H1 (cell line): ENCODE data around the gene PPIL4. TPM values are rescaled to one million over a fixed set of nuclear protein-coding genes. Genes with fewer than 3 reads are reported as not detected.

Source experiments
- CTCF ChIA-PET: fragments of 300-600 bp; sonication (Branson Sonifier 250); formaldehyde crosslinking; loops from one replicate; lab custom pipeline; 2021; ENCODE audit not compliant: partially characterized antibody; lab: Charles Lee
- POLR2A ChIA-PET: fragments of 300-600 bp; sonication (Branson Sonifier 250); formaldehyde crosslinking; loops from one replicate; lab custom pipeline; 2021; ENCODE audit warnings: inconsistent platforms; ENCODE audit not compliant: partially characterized antibody; lab: Charles Lee
- DNase-seq, 2 experiments: peaks; one replicate each; pipeline versions ENCODE4 v3.0.0 to v3.0.0-alpha.2; 2010 to 2022; ENCODE audit warnings: low spot score in 2 of 2, low read depth in 1 of 2, mixed read lengths in 1 of 2
- FAIRE-seq: peaks from 2 replicates; lab custom pipeline; 2011; peaks lifted over from hg19 to GRCh38; lab: Jason Lieb, UNC
- H2AFZ ChIP-seq: 2 replicates; pipeline ENCODE4 v1.8.1; 2012; ENCODE audit warnings: low read length, inconsistent platforms
- H2AK5ac ChIP-seq: 2 replicates; pipeline ENCODE4 v1.6.1; 2013; ENCODE audit warnings: low read depth, low read length
- H2BK120ac ChIP-seq: replicated peaks from 2 replicates; pipeline ENCODE3; 2013; ENCODE audit warnings: low read depth, low read length, inconsistent platforms
- H2BK12ac ChIP-seq: 2 replicates; pipeline ENCODE4 v1.6.1; 2013; ENCODE audit warnings: low read depth, low read length
- H2BK15ac ChIP-seq: 2 replicates; pipeline ENCODE4 v1.6.1; 2013; ENCODE audit warnings: low read length
- H2BK20ac ChIP-seq: 2 replicates; pipeline ENCODE4 v1.6.1; 2013; ENCODE audit warnings: low read length
- H2BK5ac ChIP-seq: 2 replicates; pipeline ENCODE4 v1.6.1; 2013; ENCODE audit warnings: low read depth, low read length
- H3K14ac ChIP-seq: 2 replicates; pipeline ENCODE4 v1.6.1; 2013; ENCODE audit warnings: inconsistent platforms; ENCODE audit not compliant: insufficient read length
- H3K18ac ChIP-seq: 2 replicates; pipeline ENCODE4 v1.6.1; 2013; ENCODE audit warnings: low read length; ENCODE audit errors: extremely low read depth
- H3K23ac ChIP-seq: 2 replicates; pipeline ENCODE4 v1.6.1; 2013; ENCODE audit warnings: inconsistent platforms; ENCODE audit not compliant: insufficient read length
- H3K23me2 ChIP-seq: 2 replicates; pipeline ENCODE4 v1.6.1; 2013; ENCODE audit warnings: low read depth, low read length
- H3K27ac ChIP-seq: 2 replicates; pipeline ENCODE4 v1.6.1; 2011; ENCODE audit warnings: low read depth, low read length, inconsistent platforms
- H3K27me3 ChIP-seq, 4 experiments: replicated peaks in 1 of 4; 1 replicate in 1 of 4; 2 replicates in 3 of 4; pipeline versions ENCODE4 v1.6.1 to v1.8.1; 2011 to 2013; ENCODE audit warnings: low read length in 3 of 4, mild to moderate bottlenecking in 3 of 4, inconsistent platforms in 2 of 4, mixed read lengths in 2 of 4, moderate library complexity in 1 of 4; ENCODE audit not compliant: control insufficient read depth in 3 of 4, insufficient read depth in 3 of 4; ENCODE audit errors: extremely low read depth in 1 of 4
- H3K36me3 ChIP-seq, 4 experiments: 2 replicates each; pipeline versions ENCODE4 v1.6.1 to v1.8.1; 2011 to 2013; ENCODE audit warnings: mild to moderate bottlenecking in 4 of 4, low read length in 3 of 4, moderate library complexity in 2 of 4, control low read depth in 1 of 4, inconsistent platforms in 1 of 4; ENCODE audit not compliant: insufficient read depth in 4 of 4, control insufficient read depth in 2 of 4
- H3K4ac ChIP-seq: replicated peaks from 2 replicates; pipeline ENCODE3; 2013; ENCODE audit warnings: low read length, low read depth, mixed read lengths, inconsistent platforms; ENCODE audit not compliant: insufficient read length
- H3K4me1 ChIP-seq, 4 experiments: replicated peaks in 1 of 4; 1 replicate in 1 of 4; 2 replicates in 3 of 4; pipeline versions ENCODE4 v1.6.1 to v1.8.1; 2011 to 2013; ENCODE audit warnings: low read length in 3 of 4, inconsistent platforms in 2 of 4, mixed read lengths in 1 of 4; ENCODE audit not compliant: insufficient read depth in 4 of 4, control insufficient read depth in 3 of 4
- H3K4me2 ChIP-seq, 2 experiments: 2 replicates each; pipeline versions ENCODE4 v1.6.1 to v1.8.1; 2011 to 2013; ENCODE audit warnings: low read depth in 2 of 2, low read length in 2 of 2, control low read depth in 1 of 2, inconsistent platforms in 1 of 2, mild to moderate bottlenecking in 1 of 2; ENCODE audit not compliant: insufficient read depth in 1 of 2
- H3K4me3 ChIP-seq, 4 experiments: fragments of 200-600, 300-600 bp in 1 of 4; sonication (generic), shearing (Covaris generic), sonication (Bioruptor Twin) in 1 of 4; 2 replicates each; pipeline versions ENCODE4 v1.5.1 to v1.8.1; 2011 to 2016; ENCODE audit warnings: low read length in 4 of 4, low read depth in 3 of 4, control low read depth in 2 of 4, inconsistent platforms in 2 of 4, mild to moderate bottlenecking in 2 of 4, mixed read lengths in 1 of 4, moderate library complexity in 1 of 4; ENCODE audit not compliant: insufficient read depth in 2 of 4; ENCODE audit errors: extremely low read depth in 1 of 4
- H3K56ac ChIP-seq: replicated peaks from 2 replicates; pipeline ENCODE3; 2013; ENCODE audit warnings: low read depth, mild to moderate bottlenecking, mixed read lengths, low read length, inconsistent platforms; ENCODE audit not compliant: insufficient read length
- H3K79me1 ChIP-seq: 2 replicates; pipeline ENCODE4 v1.6.1; 2013; ENCODE audit warnings: low read depth, low read length, control low read depth
- H3K79me2 ChIP-seq, 2 experiments: 2 replicates each; pipeline versions ENCODE4 v1.6.1 to v1.8.1; 2012 to 2013; ENCODE audit warnings: low read length in 2 of 2, mild to moderate bottlenecking in 2 of 2, inconsistent platforms in 1 of 2; ENCODE audit not compliant: insufficient read depth in 2 of 2, control insufficient read depth in 1 of 2
- H3K9ac ChIP-seq, 4 experiments: replicated peaks in 1 of 4; 1 replicate in 1 of 4; 2 replicates in 3 of 4; pipeline versions ENCODE4 v1.6.1 to v1.8.1; 2011 to 2013; ENCODE audit warnings: low read depth in 3 of 4, low read length in 3 of 4, control low read depth in 2 of 4, mild to moderate bottlenecking in 2 of 4, moderate library complexity in 2 of 4, inconsistent platforms in 1 of 4; ENCODE audit errors: extremely low read depth in 1 of 4
- H3K9me3 ChIP-seq, 2 experiments: 2 replicates each; pipeline versions ENCODE4 v1.6.1 to v1.8.1; 2012 to 2013; ENCODE audit warnings: mild to moderate bottlenecking in 2 of 2, moderate library complexity in 2 of 2, control low read depth in 1 of 2, inconsistent platforms in 1 of 2, low read depth in 1 of 2, low read length in 1 of 2, mixed read lengths in 1 of 2; ENCODE audit not compliant: insufficient read depth in 2 of 2
- H4K20me1 ChIP-seq, 2 experiments: replicated peaks in 1 of 2; 2 replicates each; pipeline versions ENCODE3 to v1.8.1; 2011 to 2013; ENCODE audit warnings: inconsistent platforms in 2 of 2, low read length in 2 of 2, mild to moderate bottlenecking in 1 of 2; ENCODE audit not compliant: insufficient read depth in 2 of 2, control insufficient read depth in 1 of 2
- H4K5ac ChIP-seq: 2 replicates; pipeline ENCODE4 v1.6.1; 2013; ENCODE audit warnings: low read length, low read depth, mixed read lengths, inconsistent platforms; ENCODE audit not compliant: insufficient read length
- H4K8ac ChIP-seq: 2 replicates; pipeline ENCODE4 v1.8.0; 2013; ENCODE audit warnings: mild to moderate bottlenecking, moderate library complexity, low read length, inconsistent platforms; ENCODE audit not compliant: insufficient read depth; ENCODE audit errors: extremely low read depth
- H4K91ac ChIP-seq: replicated peaks from 2 replicates; pipeline ENCODE3; 2013; ENCODE audit warnings: low read length, mixed read lengths, inconsistent platforms; ENCODE audit not compliant: insufficient read length
- BRCA1 ChIP-seq: IDR thresholded peaks from 2 replicates; pipeline ENCODE4 v1.6.1; 2012; ENCODE audit warnings: low read depth, low read length, improper control_type of control experiment
- CEBPB ChIP-seq: IDR thresholded peaks from 2 replicates; pipeline ENCODE4 v1.6.1; 2012; ENCODE audit warnings: low read depth, low read length
- EZH2 ChIP-seq: fragments of 200-600 bp; sonication (generic); IDR thresholded peaks from 2 replicates; pipeline ENCODE4 v1.7.1; 2012; ENCODE audit warnings: low read depth, mild to moderate bottlenecking, moderate library complexity, low read length, inconsistent platforms; ENCODE audit not compliant: severe bottlenecking
- KDM1A ChIP-seq: fragments of 200-600, 300-600 bp; sonication (generic); IDR thresholded peaks from 2 replicates; pipeline ENCODE4 v1.7.1; 2016; ENCODE audit warnings: mild to moderate bottlenecking, low read length, borderline replicate concordance
- KDM4A ChIP-seq: IDR thresholded peaks from one replicate; pipeline ENCODE4 v1.7.1; 2012; ENCODE audit warnings: low read depth, mild to moderate bottlenecking, moderate library complexity, low read length, inconsistent platforms; ENCODE audit not compliant: severe bottlenecking
- PHF8 ChIP-seq: fragments of 200-600 bp; sonication (generic); conservative IDR thresholded peaks from 2 replicates; pipeline ENCODE4 v1.7.1; 2012; ENCODE audit warnings: low read depth, mild to moderate bottlenecking, inconsistent platforms, low read length, moderate library complexity
- POLR2A ChIP-seq, 2 experiments: IDR thresholded peaks; 1 replicate in 1 of 2; 2 replicates in 1 of 2; pipeline ENCODE4 v1.6.1; 2011; ENCODE audit warnings: low read depth in 2 of 2, low read length in 2 of 2, mild to moderate bottlenecking in 2 of 2; ENCODE audit errors: control extremely low read depth in 1 of 2
- POLR2AphosphoS5 ChIP-seq: IDR thresholded peaks from 2 replicates; pipeline ENCODE4 v1.6.1; 2011; ENCODE audit warnings: low read depth, low read length
- RFX5 ChIP-seq: IDR thresholded peaks from 2 replicates; pipeline ENCODE4 v1.6.1; 2011; ENCODE audit warnings: low read depth, low read length, improper control_type of control experiment, borderline replicate concordance
- SIRT6 ChIP-seq: IDR thresholded peaks from one replicate; pipeline ENCODE4 v1.7.1; 2012; ENCODE audit warnings: low read length, inconsistent platforms
- SP1 ChIP-seq: IDR thresholded peaks from 2 replicates; pipeline ENCODE4 v1.6.1; 2011; ENCODE audit warnings: low read depth, low read length
- SP4 ChIP-seq: IDR thresholded peaks from 2 replicates; pipeline ENCODE4 v1.6.1; 2012; ENCODE audit warnings: low read length, inconsistent platforms
- TBP ChIP-seq: IDR thresholded peaks from 2 replicates; pipeline ENCODE4 v1.6.1; 2011; ENCODE audit warnings: low read depth, low read length, improper control_type of control experiment
- TEAD4 ChIP-seq: IDR thresholded peaks from 2 replicates; pipeline ENCODE4 v1.6.1; 2012; ENCODE audit warnings: low read depth, low read length, inconsistent platforms, mixed read lengths
- YY1 ChIP-seq: IDR thresholded peaks from 2 replicates; pipeline ENCODE4 v1.6.1; 2011; ENCODE audit warnings: low read depth, mild to moderate bottlenecking, low read length
- ZNF274 ChIP-seq: IDR thresholded peaks from 2 replicates; pipeline ENCODE4 v1.7.0; 2012; ENCODE audit warnings: low read length, borderline replicate concordance; ENCODE audit errors: extremely low read depth
- WGBS, 2 experiments: shearing (Covaris generic) in 1 of 2; methylation state at CpG; one replicate each; pipeline versions ENCODE4 v1.1.6 to v1.1.7; 2013 to 2015; ENCODE audit warnings: low lambda C conversion rate in 2 of 2, mixed read lengths in 2 of 2, inconsistent platforms in 1 of 2, low coverage in 1 of 2, missing lambda C conversion rate in 1 of 2; ENCODE audit not compliant: insufficient replicate concordance in 2 of 2, insufficient coverage in 1 of 2, insufficient read length in 1 of 2; ENCODE audit errors: extremely low coverage in 1 of 2, missing lambda C conversion rate in 1 of 2; 5-methylcytosine and 5-hydroxymethylcytosine counted together
- polyA plus RNA-seq, 7 experiments: library from polyadenylated mRNA; depleted of rRNA in 3 of 7; stranded (reverse) in 5 of 7; unstranded in 2 of 7; fragments of >200 nt in 5 of 7; fragments of 200-250 nt in 2 of 7; gene quantifications; 1 replicate in 5 of 7; 2 replicates in 1 of 7; 4 replicates in 1 of 7; pipeline versions ENCODE4 v1.2.1 to v1.2.3, GENCODE V29; 2011 to 2013; ENCODE audit warnings: missing spikeins in 2 of 7, mixed read lengths in 2 of 7
- total RNA-seq: library from RNA; stranded (reverse); fragmentation: NEBNext Ultra II Directional; extraction: Animal tissue kit (Norgen Biotek cat#: 25700); gene quantifications from 2 replicates; pipeline ENCODE4 v1.2.1, GENCODE V29; 2021

PPIL4 gene
- total and polyA plus RNA-seq, 2 of the 8 experiments (the other 6 are each of a cell fraction or from before 2014, with no cell fraction given): 2.0 to 33.2 TPM

GRCh38 chr6:149488815-149489214 is 57.0 kb downstream of the PPIL4 start:
- Histone ChIP-seq H2BK120ac (no peak overlapping the region), H2BK20ac (no peak overlapping the region), H3K27me3 (no peaks in the 10 kb centered on the region), H3K4ac (no peak overlapping the region), H3K4me1 (peaks cover 0 to 4% (median under 1%) of the 10 kb centered on the region in 4 experiments; a peak in 2 of 7 replicates), H3K4me2 (no peak overlapping the region), H3K23ac (no peak overlapping the region), H3K9ac (no peak overlapping the region), H3K18ac (no peak overlapping the region), H2BK15ac (no peak overlapping the region), H3K79me2 (no peaks in the 10 kb centered on the region), H4K20me1 (no peaks in the 10 kb centered on the region), H4K8ac (no peak overlapping the region), H2BK12ac (no peak overlapping the region), H2AFZ (no peak overlapping the region), H3K14ac (no peak overlapping the region), H3K9me3 (no peaks in the 10 kb centered on the region), H3K56ac (no peak overlapping the region), H3K27ac (no peak overlapping the region), H4K91ac (no peak overlapping the region), H2BK5ac (no peak overlapping the region), H3K79me1 (no peaks in the 10 kb centered on the region), H3K4me3 (no peak overlapping the region), H3K36me3 (no peaks in the 10 kb centered on the region), H3K23me2 (no peaks in the 10 kb centered on the region), H4K5ac (no peak overlapping the region), H2AK5ac (no peak overlapping the region)
- ChIA-PET CTCF (interaction anchor here (1.3 to 1.8 kb wide), 2 partner anchors 8 to 57 kb away, joined by 3 to 6 read pairs; no protein-coding TSS in a partner anchor), POLR2A (no interaction called here)
- DNase-seq: no peak
- TF ChIP-seq POLR2A (IDR thresholded peaks at IDR 0.05; ENCODE audit: control extremely low read depth in 1 of 2, low read depth in 2 of 2, low read length in 2 of 2): no peak
- TF ChIP-seq PHF8: no peak
- TF ChIP-seq SP1: no peak
- no peak for TF ChIP-seq BRCA1
- no peak for TF ChIP-seq ZNF274
- TF ChIP-seq KDM1A: no peak
- no peak for TF ChIP-seq EZH2
- TF ChIP-seq SP4: no peak
- no peak for TF ChIP-seq KDM4A
- no peak for TF ChIP-seq TEAD4
- TF ChIP-seq TBP: no peak
- no peak for TF ChIP-seq POLR2AphosphoS5
- no peak for TF ChIP-seq CEBPB
- TF ChIP-seq RFX5: no peak
- TF ChIP-seq SIRT6: no peak
- no peak for TF ChIP-seq YY1
- 84% methylated on average over 3 of the region's 3 CpGs; no CpG with 5 or more reads in 1 of the 2 experiments for WGBS, 2 experiments
- FAIRE-seq: no peak
